ENCODE measurements around the gene CD22. TPM values are rescaled to one million over a fixed set of nuclear protein-coding genes. Genes with fewer than 3 reads are reported as not detected.
A peak's percentile ranks its signal among the peaks of the same experiment; 100 is the strongest.

Gene CD22
- total and polyA plus RNA-seq, 2 donors (not counting 1 experiment from before 2014, with no cell fraction given) = 692 to 1,437 TPM

- no peak for DNase-seq
- H3K9me3 Mint-ChIP-seq (ENCODE audit: insufficient read depth) = no peaks in the 10 kb centered on the region
- H3K4me1 ChIP-seq (ENCODE audit: control insufficient read depth in 2 of 2, insufficient read depth in 2 of 2, low read length in 2 of 2) = peaks cover 48 to 72% of the 10 kb centered on the region in 2 donors
- H3K27ac Mint-ChIP-seq = peak overlapping the region; percentile 15
- ChIA-PET CTCF (interaction anchor here (0.6 to 2.6 kb wide), 5 partner anchors 8 to 82 kb away, joined by 3 to 8 read pairs (median 6); no protein-coding TSS in a partner anchor), POLR2A (interaction anchor here (8.3 kb wide), 1 partner anchor 18 kb away, joined by 106 read pairs; the partner anchor contains the start of gene CD22)
- H3K27me3 ChIP-seq (replicated peaks in 1 of 4; ENCODE audit: control extremely low read depth in 1 of 4, control insufficient read depth in 3 of 4, insufficient read depth in 4 of 4, low read length in 3 of 4) = no peaks in the 10 kb centered on the region
- no peak overlapping the region for H2AFZ ChIP-seq (ENCODE audit: insufficient read depth, low read depth, low read length, poor library complexity, severe bottlenecking)
- no peak overlapping the region for H3K4me3 Mint-ChIP-seq
- H3K36me3 ChIP-seq (replicated peaks in 1 of 2; ENCODE audit: control extremely low read depth in 1 of 2, control insufficient read depth in 1 of 2, extremely low read depth in 1 of 2, insufficient read depth in 2 of 2, low read length in 1 of 2) = no peaks in the 10 kb centered on the region
- H3K4me1 Mint-ChIP-seq = peaks cover 58% of the 10 kb centered on the region
- H3K27ac ChIP-seq (ENCODE audit: low read length in 2 of 2) = no peak overlapping the region
- WGBS (ENCODE audit: insufficient coverage) = 53% methylated on average over 4 of the region's 7 CpGs
- no peaks in the 10 kb centered on the region for H3K9me3 ChIP-seq (ENCODE audit: control extremely low read depth in 1 of 3, control insufficient read depth in 2 of 3, insufficient read depth in 1 of 3, low read length in 2 of 3)
- no peaks in the 10 kb centered on the region for H4K20me1 ChIP-seq (ENCODE audit: control insufficient read depth, insufficient read depth, low read length, poor library complexity, severe bottlenecking)
- no peak overlapping the region for H3K9ac ChIP-seq (ENCODE audit: low read length)
- peak overlapping the region; percentile 43 for H3K4me2 ChIP-seq (replicated peaks; ENCODE audit: low read depth, low read length, poor library complexity, severe bottlenecking)
- H3K79me2 ChIP-seq (ENCODE audit: control insufficient read depth, insufficient read depth, low read length) = peaks cover 62% of the 10 kb centered on the region
- H3K27me3 Mint-ChIP-seq = no peaks in the 10 kb centered on the region
- H3K4me3 ChIP-seq (ENCODE audit: control extremely low read depth in 1 of 5, extremely low read depth in 1 of 5, insufficient read depth in 1 of 5, low read depth in 2 of 5, low read length in 4 of 5) = no peak overlapping the region
- no peak for ATAC-seq (ENCODE audit: low read depth)
- TF ChIP-seq EZH2 (IDR thresholded peaks at IDR 0.05; ENCODE audit: borderline replicate concordance, insufficient read depth, low read depth, low read length, poor library complexity, severe bottlenecking) = no peak
- TF ChIP-seq CTCF (IDR thresholded peaks at IDR 0.05) = no peak
- intact Hi-C loops (cut with micrococcal nuclease) = no loop called here
These were observed 15.4 kb upstream of the CD22 start for GRCh38 chr19:35313587-35313986.

GRCh38 chr19:35314031-35314430 lies 15.0 kb upstream of the CD22 start:
- no peaks in the 10 kb centered on the region for H3K27me3 ChIP-seq (replicated peaks in 1 of 4; ENCODE audit: control extremely low read depth in 1 of 4, control insufficient read depth in 3 of 4, insufficient read depth in 4 of 4, low read length in 3 of 4)
- DNase-seq = no peak
- no peak for TF ChIP-seq EZH2 (IDR thresholded peaks at IDR 0.05; ENCODE audit: borderline replicate concordance, insufficient read depth, low read depth, low read length, poor library complexity, severe bottlenecking)
- no peak for TF ChIP-seq CTCF (IDR thresholded peaks at IDR 0.05)

More at GRCh38 chr19:35314031-35314430, 15.0 kb upstream of the CD22 start:
- H2AFZ ChIP-seq (ENCODE audit: insufficient read depth, low read depth, low read length, poor library complexity, severe bottlenecking) = no peak overlapping the region
- intact Hi-C loops (cut with micrococcal nuclease) = no loop called here
- Mint-ChIP-seq H3K27me3 (no peaks in the 10 kb centered on the region), H3K9me3 (ENCODE audit: insufficient read depth) (no peaks in the 10 kb centered on the region), H3K4me3 (no peak overlapping the region), H3K4me1 (peaks cover 60% of the 10 kb centered on the region), H3K27ac (peak overlapping the region; percentile 50)
- H3K4me1 ChIP-seq (ENCODE audit: control insufficient read depth in 2 of 2, insufficient read depth in 2 of 2, low read length in 2 of 2) = peaks cover 53 to 76% of the 10 kb centered on the region in 2 donors
- H3K9ac ChIP-seq (ENCODE audit: low read length) = no peak overlapping the region
- POLR2A ChIA-PET = interaction anchor here (8.3 kb wide), 1 partner anchor 17 kb away, joined by 106 read pairs; the partner anchor contains the start of gene CD22
- no peaks in the 10 kb centered on the region for H3K9me3 ChIP-seq (ENCODE audit: control extremely low read depth in 1 of 3, control insufficient read depth in 2 of 3, insufficient read depth in 1 of 3, low read length in 2 of 3)
- no peak overlapping the region for H3K27ac ChIP-seq (ENCODE audit: low read length in 2 of 2)
- CTCF ChIA-PET = interaction anchor here (0.8 to 2.6 kb wide), 5 partner anchors 8 to 155 kb away, joined by 4 to 13 read pairs (median 6); no protein-coding TSS in a partner anchor
- WGBS (ENCODE audit: insufficient coverage) = 89% methylated on average over 7 of the region's 8 CpGs
- H3K79me2 ChIP-seq (ENCODE audit: control insufficient read depth, insufficient read depth, low read length) = peaks cover 62% of the 10 kb centered on the region
- peak overlapping the region; percentile 43 for H3K4me2 ChIP-seq (replicated peaks; ENCODE audit: low read depth, low read length, poor library complexity, severe bottlenecking)
- H4K20me1 ChIP-seq (ENCODE audit: control insufficient read depth, insufficient read depth, low read length, poor library complexity, severe bottlenecking) = no peaks in the 10 kb centered on the region
- H3K4me3 ChIP-seq (ENCODE audit: control extremely low read depth in 1 of 5, extremely low read depth in 1 of 5, insufficient read depth in 1 of 5, low read depth in 2 of 5, low read length in 4 of 5) = no peak overlapping the region
- no peaks in the 10 kb centered on the region for H3K36me3 ChIP-seq (replicated peaks in 1 of 2; ENCODE audit: control extremely low read depth in 1 of 2, control insufficient read depth in 1 of 2, extremely low read depth in 1 of 2, insufficient read depth in 2 of 2, low read length in 1 of 2)
- ATAC-seq (ENCODE audit: low read depth) = no peak
